ENCODE data around the gene QPCT. TPM values are rescaled to one million over a fixed set of nuclear protein-coding genes. Genes with fewer than 3 reads are reported as not detected.
A peak's percentile ranks its signal among the peaks of the same experiment; 100 is the strongest.

Gene QPCT
- total RNA-seq, 4 donors from 2014 or later, result 2.1 to 13.7 (median 7.2) TPM

DNA sequence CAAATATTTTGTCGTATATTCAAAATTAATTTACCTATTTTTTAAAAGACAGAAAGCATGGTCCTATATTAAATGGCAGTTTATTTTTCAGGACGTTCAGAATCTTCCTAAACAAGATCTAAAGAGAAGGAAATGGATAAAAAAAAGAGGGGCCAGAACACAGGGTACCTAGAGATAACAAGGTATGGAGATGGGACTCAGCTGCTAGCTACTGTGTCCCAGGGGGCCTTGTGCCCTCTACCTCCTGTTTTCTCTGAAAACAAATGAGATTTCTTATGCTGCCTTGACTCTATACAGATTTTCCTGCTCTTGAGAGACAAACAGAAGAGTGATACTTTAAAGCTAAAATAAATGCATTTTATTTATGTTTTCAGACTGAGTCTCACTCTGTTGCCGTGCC lies 29.1 kb upstream of the QPCT start:
- intact Hi-C loops (cut with DNase I), result no loop called here
- H3K9me3 ChIP-seq, result no peaks in the 10 kb centered on the region
- H3K27ac ChIP-seq, result no peak overlapping the region
- H3K27me3 ChIP-seq, result no peaks in the 10 kb centered on the region
- peaks cover 0 to 4% (median 0%) of the 10 kb centered on the region in 3 donors for H3K36me3 ChIP-seq
- WGBS, 2 donors, result 89 to 90% methylated on average over 3 of the region's 3 CpGs
- DNase-seq, result no peak
- H3K4me3 ChIP-seq, result no peak overlapping the region
- TF ChIP-seq, protein P1, sequence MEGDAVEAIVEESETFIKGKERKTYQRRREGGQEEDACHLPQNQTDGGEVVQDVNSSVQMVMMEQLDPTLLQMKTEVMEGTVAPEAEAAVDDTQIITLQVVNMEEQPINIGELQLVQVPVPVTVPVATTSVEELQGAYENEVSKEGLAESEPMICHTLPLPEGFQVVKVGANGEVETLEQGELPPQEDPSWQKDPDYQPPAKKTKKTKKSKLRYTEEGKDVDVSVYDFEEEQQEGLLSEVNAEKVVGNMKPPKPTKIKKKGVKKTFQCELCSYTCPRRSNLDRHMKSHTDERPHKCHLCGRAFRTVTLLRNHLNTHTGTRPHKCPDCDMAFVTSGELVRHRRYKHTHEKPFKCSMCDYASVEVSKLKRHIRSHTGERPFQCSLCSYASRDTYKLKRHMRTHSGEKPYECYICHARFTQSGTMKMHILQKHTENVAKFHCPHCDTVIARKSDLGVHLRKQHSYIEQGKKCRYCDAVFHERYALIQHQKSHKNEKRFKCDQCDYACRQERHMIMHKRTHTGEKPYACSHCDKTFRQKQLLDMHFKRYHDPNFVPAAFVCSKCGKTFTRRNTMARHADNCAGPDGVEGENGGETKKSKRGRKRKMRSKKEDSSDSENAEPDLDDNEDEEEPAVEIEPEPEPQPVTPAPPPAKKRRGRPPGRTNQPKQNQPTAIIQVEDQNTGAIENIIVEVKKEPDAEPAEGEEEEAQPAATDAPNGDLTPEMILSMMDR (IDR thresholded peaks at IDR 0.05), result no peak
- no peak for TF ChIP-seq POLR2A (IDR thresholded peaks at IDR 0.05)
- peaks cover 0 to 31% (median 7%) of the 10 kb centered on the region in 3 donors for H3K4me1 ChIP-seq

DNA sequence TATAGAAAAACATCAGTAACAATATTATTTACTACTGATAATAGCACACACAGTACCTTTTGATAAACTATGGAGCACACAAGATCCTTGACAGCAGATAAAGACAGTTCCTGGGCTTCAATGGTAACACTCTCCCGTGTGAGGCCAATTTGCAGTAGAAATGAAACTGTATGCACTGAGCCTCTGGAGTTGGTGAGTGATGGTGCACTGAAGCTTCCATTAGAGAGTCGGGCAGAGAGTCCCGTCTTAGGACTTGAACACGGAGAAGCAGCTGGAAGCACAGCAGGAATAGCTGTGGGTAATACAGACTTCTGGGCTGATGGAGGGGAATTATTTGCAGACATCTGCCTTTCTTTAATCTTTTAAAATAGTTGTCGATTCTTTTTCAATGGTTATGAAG lies 28.2 kb upstream of the QPCT start:
- H3K4me1 ChIP-seq, result peaks cover 0 to 33% (median 7%) of the 10 kb centered on the region in 3 donors
- DNase-seq, result no peak
- no peaks in the 10 kb centered on the region for H3K9me3 ChIP-seq
- H3K27me3 ChIP-seq, result no peaks in the 10 kb centered on the region
- H3K36me3 ChIP-seq, result peaks cover 0 to 4% (median 0%) of the 10 kb centered on the region in 3 donors
- H3K4me3 ChIP-seq, result no peak overlapping the region
- WGBS, 2 donors, result 90 to 94% methylated on average over 5 of the region's 5 CpGs
- intact Hi-C loops (cut with DNase I), result no loop called here
- no peak for TF ChIP-seq POLR2A (IDR thresholded peaks at IDR 0.05)
- TF ChIP-seq, protein P1 (IDR thresholded peaks at IDR 0.05), result no peak
- H3K27ac ChIP-seq, result no peak overlapping the region

- 85 to 88% methylated on average over 1 of the region's 1 CpG for WGBS, 2 donors
- TF ChIP-seq, protein P1 (IDR thresholded peaks at IDR 0.05), result no peak
- TF ChIP-seq POLR2A (IDR thresholded peaks at IDR 0.05), result no peak
- H3K36me3 ChIP-seq, result peaks cover 0 to 4% (median 0%) of the 10 kb centered on the region in 3 donors
- H3K4me1 ChIP-seq, result peaks cover 0 to 46% (median 12%) of the 10 kb centered on the region in 3 donors
- H3K4me3 ChIP-seq, result no peak overlapping the region
- H3K27me3 ChIP-seq, result no peaks in the 10 kb centered on the region
- no peak for DNase-seq
- intact Hi-C loops (cut with DNase I), result no loop called here
- no peak overlapping the region for H3K27ac ChIP-seq
- no peaks in the 10 kb centered on the region for H3K9me3 ChIP-seq
Observed at GRCh38 chr2:37317746-37318145, 26.7 kb upstream of the QPCT start.

GRCh38 chr2:37318401-37318800 lies 26.0 kb upstream of the QPCT start:
- Histone ChIP-seq H3K36me3 (peaks cover 0 to 4% (median 0%) of the 10 kb centered on the region in 3 donors), H3K27ac (peak overlapping the region in 2 of 4 donors; percentile 5 to 9), H3K4me3 (no peak overlapping the region), H3K9me3 (no peaks in the 10 kb centered on the region), H3K4me1 (peaks cover 0 to 53% (median 14%) of the 10 kb centered on the region in 3 donors), H3K27me3 (no peaks in the 10 kb centered on the region)
- TF ChIP-seq, protein P1 (IDR thresholded peaks at IDR 0.05), result no peak
- no peak for TF ChIP-seq POLR2A (IDR thresholded peaks at IDR 0.05)
- WGBS, 2 donors, result 41 to 80% methylated on average over 5 of the region's 5 CpGs
- intact Hi-C loops (cut with DNase I), result no loop called here
- DNase-seq, result no peak

DNA sequence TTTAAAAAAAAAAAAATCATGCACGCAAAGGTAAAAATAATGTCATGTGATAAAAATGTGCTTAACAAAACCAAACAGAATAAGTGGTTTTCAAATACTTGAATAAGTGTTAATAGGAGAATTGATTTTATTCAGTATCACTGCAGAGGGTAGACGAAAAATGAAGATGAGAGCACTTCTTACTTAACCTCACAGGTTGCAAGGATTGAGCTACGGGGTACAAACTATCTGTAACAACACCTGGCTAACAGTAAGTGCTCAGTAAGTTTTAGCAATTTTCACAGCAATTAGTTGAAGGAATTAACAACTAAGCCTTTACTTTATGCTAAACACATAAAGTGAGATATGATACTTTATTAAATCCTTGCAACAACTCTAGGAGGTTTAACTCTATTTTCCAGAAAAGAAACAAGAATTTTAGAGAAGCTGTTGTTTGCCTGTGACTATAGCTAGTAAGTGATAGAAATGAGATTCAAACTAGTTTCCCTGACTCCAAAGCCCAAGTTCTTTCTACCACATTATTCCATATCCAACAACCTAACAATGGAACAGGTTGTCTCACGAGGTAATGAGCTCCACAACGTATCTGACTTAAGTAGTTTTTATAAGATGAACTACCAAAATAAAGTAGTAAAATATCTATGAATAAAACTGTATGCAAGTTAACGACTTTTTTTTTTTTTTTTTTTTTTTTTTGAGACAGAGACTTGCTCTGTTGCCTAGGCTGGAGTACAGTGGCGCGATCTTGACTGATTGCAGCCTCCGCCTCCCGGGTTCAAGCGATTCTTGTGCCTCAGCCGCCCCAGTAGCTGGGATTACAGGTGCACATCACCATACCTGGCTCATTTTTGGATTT lies 24.4 kb upstream of the QPCT start:
- Histone ChIP-seq H3K4me3 (no peak overlapping the region), H3K27ac (no peak overlapping the region), H3K36me3 (peaks cover 0 to 4% (median 0%) of the 10 kb centered on the region in 3 donors), H3K4me1 (peaks cover 0 to 57% (median 14%) of the 10 kb centered on the region in 3 donors), H3K9me3 (no peaks in the 10 kb centered on the region), H3K27me3 (no peaks in the 10 kb centered on the region)
- TF ChIP-seq POLR2A (IDR thresholded peaks at IDR 0.05), result no peak
- TF ChIP-seq, protein P1 (IDR thresholded peaks at IDR 0.05), result no peak
- intact Hi-C loops (cut with DNase I), result no loop called here
- DNase-seq, result no peak
- WGBS, 2 donors, result 85 to 88% methylated on average over 11 to 12 of the region's 12 CpGs

Measured in esophagus squamous epithelium (tissue), 5 donors.